SW480 (cell line): ENCODE data around the gene CD81.

Experiments used
- DNase-seq: peaks from one replicate; pipeline ENCODE4 v3.0.0-alpha.2; 2016; ENCODE audit warnings: low spot score

CD81 gene

DNA sequence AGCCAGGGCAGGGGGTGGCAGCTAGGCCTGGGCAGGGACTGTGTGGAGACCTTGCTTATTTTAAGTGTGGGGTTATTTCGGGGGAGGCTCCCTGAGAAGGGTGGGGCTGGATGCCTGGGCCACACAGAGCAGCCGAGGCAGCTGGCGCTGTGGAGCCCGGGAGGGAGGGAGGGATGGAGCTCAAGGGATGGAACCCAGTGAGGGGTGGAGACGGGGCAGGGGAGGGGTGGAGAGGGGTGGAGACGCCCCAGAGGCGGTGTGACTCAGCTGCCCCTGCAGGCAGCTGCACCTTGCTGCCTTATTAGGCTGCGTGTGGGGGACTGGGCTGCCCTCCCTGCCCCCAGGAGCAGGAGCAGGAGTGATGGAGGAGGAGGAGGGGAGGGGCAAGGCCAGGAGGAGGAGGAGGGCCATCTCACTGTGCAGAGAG is 13.6 kb downstream of the CD81 start:
- DNase-seq = peak; percentile 50

DNA sequence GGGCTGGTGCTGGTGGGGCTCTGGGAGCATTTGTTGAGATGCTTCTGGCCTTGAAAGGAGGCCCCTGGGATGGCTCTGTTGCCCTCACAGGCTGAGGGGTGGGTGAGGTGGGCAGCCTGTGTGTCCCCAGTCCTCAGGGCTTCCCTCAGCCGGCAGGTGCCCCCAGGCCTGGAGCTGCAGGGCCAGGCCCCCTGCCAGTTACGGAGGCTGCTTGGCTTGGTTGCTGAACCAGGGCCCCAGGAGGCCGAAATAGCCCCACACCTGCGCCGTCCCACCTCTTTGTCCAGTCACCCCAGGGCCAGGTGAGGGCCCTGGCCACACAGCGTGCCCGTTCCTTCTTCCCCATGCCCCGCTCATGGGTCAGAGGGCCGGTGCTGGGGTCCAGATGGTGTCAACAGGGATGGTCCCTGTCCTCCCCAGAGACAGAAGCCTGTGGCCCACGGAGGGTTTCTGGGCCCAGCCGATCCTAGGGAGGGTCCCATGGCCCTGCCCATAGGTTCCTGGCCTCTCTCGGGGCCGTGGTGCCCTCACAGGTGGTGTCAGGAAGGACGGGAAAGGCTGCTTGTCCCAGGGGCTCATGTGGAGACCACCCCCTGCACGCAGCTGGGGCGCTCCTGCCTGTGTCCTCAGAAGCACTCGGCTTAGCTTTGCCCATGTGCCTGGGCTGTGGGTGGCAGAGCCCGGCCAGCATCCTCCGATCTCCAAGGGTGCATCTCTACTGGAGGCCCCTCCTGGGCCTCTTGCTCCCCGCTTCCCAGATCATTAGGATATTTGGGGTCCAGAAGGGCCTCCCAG is 14.3 kb downstream of the CD81 start:
- DNase-seq = no peak

DNA sequence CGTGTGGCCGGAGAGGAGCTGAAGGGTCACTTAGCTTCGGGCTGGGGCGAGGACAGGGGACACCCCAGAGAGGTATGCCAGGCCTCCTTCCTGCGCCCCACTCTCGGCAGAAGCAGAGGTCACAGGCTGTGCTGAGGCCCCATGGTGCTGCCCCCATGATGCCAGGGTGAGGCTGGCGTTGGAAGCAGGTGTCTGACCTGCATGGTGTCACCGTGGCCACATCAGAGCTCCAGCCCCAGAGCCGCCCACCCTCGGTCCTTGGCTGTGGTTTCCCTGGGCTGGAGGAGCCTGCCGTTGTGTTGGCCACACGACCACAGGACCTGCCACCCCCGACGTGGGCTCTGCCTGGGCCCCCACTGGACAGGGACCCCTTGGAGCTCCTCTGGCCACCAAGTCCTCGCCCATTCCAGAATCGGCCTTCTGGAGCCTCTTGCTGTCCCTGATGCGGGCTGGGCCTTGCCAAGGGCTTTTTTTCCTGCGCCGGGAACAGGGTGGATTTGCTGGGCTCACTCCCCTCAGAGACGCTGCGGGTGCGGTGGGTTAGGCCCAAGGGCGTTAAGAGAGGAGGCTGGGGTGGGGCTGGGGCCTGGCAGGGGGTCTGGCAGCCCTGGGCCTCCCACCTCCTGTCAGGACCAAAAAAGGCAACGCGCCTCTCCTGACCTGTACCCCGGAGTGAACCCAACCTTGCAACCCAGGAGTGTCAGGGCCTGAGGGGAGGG is 15.3 kb downstream of the CD81 start:
- DNase-seq = no peak

DNA sequence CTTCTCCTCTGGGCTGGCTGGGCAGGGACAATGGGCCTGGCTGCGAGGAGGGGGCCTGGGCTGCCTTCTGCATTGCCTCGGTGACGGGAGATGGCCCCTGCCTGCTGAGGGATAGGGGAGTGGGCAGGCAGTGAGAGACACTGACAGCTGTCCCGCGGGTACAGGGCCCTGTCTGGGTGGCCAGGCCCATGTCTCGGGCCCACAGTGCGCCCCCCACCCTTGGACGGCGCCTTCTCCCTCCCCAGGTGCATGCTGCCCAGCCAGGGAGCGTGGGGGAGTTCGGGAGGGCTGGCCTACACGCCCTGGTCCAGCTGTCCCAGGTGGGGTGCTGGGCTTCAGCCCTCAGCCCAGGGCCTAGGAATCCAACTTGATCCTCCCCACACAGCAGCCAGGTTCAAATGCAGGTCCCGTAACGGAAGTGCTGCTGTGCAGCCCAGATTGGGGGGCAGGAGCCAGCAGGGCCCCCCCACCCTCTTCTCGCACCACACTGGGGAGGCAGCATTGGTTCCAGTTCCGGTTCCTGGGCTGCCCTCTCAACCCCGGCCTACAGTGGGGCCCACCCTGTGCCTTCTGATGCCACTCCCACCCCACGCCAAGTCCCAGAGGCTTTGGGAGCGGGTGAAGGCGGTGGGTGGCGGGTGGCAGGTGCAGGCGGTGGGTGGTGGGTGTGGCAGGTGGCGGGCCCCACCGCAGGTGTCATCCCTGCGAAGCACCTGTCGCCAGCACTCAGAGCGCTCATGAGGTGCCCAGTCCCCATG is 16.2 kb downstream of the CD81 start:
- DNase-seq = no peak

DNA sequence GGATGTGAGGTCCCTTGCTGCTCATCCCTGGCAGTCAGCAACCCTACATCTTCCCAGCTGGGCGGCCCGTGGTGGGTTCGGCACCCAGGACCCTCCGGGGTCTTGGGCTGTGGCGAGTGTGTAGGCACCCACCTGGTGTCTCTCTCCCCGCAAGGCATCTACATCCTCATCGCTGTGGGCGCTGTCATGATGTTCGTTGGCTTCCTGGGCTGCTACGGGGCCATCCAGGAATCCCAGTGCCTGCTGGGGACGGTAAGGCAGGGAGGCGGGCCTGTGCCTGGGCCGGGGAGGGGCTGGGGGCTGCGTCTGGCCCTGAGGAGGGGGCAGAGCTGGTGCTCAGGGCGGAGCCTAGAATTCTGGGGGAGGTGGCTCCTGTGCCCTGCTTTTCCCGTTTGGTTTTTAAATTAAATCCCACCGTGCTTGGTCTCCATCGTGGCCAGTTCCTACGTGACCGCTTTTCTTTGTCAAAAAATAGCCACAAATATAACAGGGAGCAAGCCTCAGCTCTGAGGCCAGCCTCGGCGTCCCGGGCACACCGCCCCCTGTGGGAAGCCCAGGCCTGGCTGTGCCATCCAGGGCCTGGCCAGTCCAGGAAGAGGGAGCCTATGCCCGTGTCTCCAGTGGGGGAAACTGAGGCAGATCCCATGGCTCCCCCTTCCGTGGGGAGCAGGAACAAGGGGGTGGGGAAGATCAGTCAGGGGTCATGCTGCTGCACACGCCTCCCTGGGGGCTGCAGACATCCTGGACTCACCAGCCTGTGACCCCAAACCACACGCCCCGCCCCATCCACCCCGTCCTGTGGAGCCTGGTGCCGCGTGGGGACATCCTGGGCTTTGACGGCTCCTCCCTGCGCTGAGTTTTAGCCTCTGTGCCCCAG is 17.1 kb downstream of the CD81 start:
- DNase-seq = no peak

DNA sequence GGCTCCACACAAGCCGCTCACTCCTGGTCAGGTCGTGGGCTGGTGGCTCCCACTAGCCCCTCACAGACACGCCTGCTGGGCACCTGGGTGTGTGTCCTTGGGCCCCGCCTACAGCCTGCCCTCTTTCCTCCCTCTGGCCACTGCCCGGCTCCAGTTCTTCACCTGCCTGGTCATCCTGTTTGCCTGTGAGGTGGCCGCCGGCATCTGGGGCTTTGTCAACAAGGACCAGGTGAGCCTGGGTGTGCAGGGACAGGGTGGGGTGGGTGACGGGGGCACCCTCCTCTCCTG is 17.7 kb downstream of the CD81 start:
- DNase-seq = no peak

DNA sequence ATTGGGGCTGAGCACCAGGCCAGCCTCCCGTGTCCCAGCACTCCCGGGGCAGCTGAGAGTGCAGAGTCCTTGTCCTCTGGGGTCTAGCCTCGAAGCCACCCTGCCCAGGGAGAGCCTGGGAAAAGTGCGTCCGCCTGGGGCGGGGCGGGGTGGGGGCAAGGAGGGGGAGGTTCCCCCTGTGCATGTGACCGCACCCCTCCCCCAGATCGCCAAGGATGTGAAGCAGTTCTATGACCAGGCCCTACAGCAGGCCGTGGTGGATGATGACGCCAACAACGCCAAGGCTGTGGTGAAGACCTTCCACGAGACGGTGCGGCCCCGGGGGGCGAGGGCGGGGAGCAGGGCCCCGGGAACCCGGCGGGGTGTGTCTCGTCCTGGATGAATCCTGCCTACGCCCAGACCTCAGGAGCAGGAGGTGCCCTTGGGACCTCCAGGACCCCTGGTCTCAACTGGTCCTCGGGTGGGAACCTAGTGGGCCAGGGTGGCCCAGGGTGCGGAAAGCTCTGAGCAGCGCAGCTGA is 18.2 kb downstream of the CD81 start:
- no peak for DNase-seq

DNA sequence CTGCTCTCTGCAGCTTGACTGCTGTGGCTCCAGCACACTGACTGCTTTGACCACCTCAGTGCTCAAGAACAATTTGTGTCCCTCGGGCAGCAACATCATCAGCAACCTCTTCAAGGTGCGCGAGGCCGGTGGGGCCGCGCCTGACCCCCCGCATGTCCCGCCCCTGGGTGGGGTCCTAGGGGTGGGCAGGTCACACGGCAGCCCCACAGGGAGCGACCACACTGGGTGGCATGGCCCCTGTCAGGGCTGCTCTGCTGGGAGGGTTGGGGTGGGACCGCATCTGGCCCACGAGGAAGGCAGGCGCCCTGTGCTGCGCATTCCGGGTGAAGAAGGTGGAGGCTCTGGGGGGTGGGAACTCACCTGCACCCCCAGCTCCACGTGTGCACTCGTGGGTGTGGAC is 18.7 kb downstream of the CD81 start:
- no peak for DNase-seq

DNA sequence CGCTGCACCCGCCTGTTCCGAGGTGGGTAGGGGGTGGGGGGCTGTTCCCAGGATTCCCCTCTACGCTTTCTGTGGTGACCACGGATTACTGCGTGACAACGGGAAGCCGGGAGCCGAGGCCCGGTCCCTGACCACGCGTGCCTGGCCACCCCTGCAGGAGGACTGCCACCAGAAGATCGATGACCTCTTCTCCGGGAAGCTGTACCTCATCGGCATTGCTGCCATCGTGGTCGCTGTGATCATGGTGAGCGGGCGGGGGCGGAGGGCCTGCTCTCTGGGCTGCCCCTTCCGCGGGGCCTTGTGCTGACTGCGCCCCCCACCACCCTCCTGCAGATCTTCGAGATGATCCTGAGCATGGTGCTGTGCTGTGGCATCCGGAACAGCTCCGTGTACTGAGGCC is 19.4 kb downstream of the CD81 start:
- DNase-seq = no peak

DNA sequence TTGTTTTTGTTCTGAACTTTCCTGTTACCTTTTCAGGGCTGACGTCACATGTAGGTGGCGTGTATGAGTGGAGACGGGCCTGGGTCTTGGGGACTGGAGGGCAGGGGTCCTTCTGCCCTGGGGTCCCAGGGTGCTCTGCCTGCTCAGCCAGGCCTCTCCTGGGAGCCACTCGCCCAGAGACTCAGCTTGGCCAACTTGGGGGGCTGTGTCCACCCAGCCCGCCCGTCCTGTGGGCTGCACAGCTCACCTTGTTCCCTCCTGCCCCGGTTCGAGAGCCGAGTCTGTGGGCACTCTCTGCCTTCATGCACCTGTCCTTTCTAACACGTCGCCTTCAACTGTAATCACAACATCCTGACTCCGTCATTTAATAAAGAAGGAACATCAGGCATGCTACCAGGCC is 19.9 kb downstream of the CD81 start:
- DNase-seq = no peak

DNA sequence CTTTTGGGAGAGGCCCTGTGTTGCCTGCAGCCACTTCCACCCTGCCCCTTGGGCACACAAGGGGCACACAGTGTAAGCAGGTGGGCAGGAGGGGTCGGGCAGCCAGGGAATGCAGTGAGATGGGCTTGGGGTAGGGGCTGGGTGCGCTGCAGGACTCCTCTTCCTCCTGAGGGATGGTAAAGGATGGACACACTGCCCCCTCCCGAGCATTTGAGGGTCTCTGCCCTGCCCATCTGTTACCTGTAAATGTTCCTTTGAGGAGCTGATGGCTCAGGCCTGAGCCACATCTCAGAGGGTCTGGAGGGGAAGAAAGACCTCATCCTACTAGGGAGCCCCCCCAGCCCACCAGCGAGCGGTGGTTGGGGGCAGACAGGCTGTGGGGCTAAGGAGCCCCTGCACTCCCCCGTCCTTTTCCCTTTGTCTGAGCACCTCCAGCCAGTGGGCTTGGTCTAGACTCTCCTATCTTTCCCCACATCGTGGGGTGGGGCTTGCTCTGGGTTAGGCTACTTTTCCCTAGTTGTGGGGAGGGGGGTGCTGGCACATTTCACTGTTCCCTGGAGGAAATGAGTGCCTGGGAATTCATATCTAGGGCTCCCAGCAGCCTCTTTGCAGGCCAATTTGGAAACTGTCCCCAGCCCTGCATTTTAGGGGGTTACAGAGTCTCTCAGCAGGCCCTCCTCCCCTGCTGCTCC is 21.7 kb downstream of the CD81 start:
- DNase-seq = no peak

DNA sequence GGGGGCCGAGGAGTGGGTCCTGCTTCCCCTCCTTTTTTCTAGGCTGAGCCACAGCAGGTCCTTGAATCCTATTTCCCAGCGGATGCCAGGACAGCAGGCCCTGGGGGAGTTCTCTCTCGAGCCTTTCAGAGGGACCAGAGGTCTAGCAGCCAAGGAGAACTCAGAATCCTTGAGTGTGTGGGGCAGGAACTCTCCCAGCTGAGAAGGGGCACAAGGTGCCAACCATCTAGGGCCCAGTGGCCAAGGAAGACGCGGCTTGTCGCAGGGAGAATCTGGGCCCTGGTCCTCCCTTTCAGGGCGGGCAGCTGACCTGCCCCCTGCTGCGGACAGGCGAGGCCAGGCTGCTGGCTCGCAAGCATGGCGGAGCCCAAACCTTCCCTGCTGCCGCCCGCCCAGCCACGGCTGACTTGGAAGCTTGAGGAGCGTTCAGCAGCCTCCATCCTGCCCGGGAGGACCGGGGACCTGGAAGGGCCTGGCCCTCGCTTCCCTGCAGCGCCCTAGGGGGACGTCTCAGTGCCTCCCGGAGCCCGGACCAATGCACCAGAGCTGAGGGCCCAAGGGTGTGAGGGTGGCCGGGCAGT is 22.5 kb downstream of the CD81 start:
- no peak for DNase-seq

DNA sequence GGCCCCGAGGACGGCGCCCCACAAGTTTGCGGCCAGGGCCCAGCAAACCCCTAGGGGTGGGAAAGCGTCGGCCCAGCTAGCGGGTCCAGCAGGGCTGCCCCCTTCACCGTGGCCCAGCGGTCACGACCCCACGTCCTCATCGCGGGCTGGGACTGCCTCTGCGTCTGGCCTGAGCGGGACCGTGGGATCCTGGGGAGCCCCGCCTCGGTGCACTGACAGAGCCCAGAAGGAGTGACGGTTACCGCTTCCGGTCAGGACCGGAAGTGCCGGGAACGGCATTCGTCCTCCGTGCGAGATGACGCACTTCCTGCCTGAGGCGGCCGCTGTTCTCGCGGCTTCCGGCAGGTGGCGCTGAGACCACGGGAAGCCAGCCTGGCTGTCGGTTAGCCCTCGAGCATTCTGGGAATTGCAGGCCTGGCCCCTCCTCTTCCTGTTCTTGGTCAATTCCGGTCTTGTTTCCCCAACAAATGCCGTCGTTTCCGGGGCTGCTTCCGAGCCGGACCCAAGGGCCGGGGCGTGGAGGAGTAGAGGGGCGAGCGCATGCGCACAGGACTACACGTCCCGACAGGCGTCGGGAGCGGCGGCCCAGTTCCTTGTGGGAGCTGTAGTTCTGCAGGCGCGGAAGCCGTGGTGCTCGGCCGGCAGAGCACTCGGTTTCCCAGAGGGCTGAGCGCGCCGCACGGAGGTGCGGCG is 23.1 kb downstream of the CD81 start, which contains the start of gene TSSC4:
TSSC4 (plus strand) TSS at position 682 of the 693 bp plus-strand sequence. CDS start 1,884 bp downstream, outside the sequence.
- peak; percentile 99 for DNase-seq

DNA sequence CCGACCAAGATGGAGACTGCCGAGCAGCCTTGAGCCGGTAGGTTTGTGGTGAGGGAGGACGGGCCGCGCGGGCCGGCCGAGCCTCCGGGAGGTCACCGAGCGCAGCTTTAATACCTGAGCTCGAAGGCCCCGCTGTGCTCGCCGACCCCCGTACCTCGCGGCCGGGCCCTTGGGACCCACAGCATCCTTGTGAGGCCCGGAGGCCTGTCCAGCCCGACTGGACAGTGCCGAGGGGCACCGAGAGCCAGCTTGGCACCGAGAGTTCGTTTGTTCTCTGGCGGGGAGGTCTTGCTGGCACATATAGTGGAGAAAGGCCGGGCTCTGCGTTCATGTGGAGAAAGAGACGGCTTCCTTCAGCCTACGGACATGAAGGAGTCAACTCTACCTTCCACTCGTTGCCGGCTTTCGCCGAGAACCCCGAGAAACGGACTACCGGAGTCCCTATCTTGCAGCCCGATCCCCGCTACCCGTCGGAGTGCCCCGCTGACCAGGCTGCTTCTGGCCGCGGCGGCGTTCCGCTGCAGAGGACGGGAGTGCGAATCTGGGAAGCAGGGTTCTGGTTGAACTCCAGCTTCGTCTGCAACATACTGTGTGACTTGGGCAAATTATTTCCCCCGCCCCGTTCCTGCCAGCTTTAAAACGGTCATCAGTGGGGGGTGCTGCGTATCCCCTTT is 23.8 kb downstream of the CD81 start:
- DNase-seq = no peak

DNA sequence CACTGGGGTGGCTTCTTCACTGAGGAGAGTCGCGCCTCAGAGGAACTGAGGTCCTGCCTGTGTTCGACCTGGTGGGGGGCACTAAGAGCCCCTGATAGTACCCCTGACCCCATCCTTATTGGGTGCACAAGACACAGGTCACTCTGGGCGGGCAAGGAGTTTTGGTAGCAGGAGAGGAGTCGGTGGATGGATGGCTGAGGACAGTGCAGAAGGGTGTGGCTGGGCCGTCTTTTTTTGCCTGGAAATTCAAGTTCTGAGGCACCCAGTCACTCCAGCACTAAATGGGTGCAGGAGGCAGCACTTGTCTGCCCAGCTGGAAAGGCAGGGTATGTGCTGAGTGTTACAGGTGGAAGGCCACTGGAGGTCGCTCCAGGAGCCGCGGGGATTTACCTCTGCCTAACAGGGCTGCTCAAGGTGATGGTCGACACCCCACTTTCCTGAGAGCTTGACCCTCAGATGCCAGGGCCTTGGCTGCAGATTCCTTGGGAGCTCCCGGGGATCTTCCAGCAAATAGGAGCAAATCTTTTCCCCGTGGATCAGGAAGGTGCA is 24.4 kb downstream of the CD81 start:
- no peak for DNase-seq

DNA sequence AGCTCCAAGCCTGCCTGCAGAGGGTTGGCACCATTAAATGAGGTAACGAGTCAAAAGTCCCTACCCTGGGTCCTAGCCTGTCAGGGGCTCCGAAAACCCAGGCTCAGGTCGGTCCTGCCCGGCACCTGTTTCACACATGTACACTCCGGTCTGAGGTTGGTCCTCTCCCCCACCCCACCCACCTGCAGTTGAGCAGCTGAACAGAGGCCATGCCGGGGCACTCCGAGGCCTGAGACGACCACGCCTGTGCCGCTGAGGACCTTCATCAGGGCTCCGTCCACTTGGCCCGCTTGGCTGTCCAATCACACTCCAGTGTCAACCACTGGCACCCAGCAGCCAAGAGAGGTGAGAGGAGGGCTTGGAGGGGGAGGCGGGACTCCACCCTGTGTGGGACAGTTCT is 25.0 kb downstream of the CD81 start:
- no peak for DNase-seq

DNA sequence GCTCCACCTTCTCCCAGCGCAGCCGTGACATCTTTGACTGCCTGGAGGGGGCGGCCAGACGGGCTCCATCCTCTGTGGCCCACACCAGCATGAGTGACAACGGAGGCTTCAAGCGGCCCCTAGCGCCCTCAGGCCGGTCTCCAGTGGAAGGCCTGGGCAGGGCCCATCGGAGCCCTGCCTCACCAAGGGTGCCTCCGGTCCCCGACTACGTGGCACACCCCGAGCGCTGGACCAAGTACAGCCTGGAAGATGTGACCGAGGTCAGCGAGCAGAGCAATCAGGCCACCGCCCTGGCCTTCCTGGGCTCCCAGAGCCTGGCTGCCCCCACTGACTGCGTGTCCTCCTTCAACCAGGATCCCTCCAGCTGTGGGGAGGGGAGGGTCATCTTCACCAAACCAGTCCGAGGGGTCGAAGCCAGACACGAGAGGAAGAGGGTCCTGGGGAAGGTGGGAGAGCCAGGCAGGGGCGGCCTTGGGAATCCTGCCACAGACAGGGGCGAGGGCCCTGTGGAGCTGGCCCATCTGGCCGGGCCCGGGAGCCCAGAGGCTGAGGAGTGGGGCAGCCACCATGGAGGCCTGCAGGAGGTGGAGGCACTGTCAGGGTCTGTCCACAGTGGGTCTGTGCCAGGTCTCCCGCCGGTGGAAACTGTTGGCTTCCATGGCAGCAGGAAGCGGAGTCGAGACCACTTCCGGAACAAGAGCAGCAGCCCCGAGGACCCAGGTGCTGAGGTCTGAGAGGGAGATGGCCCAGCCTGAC is 26.0 kb downstream of the CD81 start:
- no peak for DNase-seq

DNA sequence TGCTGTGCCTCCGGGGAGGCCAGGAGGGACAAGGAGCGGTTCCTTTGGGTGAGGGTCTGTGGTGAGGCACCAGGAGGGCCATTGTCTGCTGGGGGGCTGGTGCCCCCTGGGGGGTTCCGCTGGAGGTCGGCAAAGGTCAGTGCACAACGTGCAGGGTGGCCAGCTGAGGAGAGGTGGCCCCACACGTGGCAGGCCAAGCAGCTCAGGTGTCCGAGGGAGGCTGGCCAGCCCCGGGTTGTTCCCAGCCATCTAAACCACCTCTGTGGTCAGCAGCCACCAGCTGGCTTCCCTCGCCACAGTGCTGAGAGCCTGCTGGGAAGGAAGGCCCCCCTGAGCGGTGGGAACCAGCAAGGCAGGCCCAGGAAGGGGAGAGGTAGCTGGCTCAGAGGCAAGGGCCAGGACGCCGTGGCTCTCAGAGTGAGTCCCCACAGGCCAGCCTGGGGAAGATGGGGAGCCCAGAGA is 27.7 kb downstream of the CD81 start:
- DNase-seq = no peak
